Heart right ventricle (tissue), 16 donors: ENCODE data around the gene CBARP. TPM values are rescaled to one million over a fixed set of nuclear protein-coding genes. Genes with fewer than 3 reads are reported as not detected.

ENCODE experiments used
- ATAC-seq, 8 donors: fragments of 200-7000 bp; cut with Tn5 transposase; one replicate each; pipeline ENCODE4 v1.9.1; 2020; ENCODE audit warnings: mild to moderate bottlenecking in 8 of 8, moderate library complexity in 8 of 8, moderate number of reproducible peaks in 1 of 8
- DNase-seq, 2 donors: peaks; one replicate each; pipeline ENCODE4 v3.0.0-alpha.2; 2020
- H3K27ac ChIP-seq, 10 donors: fragments of 200-600 bp; sonication (generic) in 2 of 10; one replicate each; pipeline versions ENCODE4 v1.5.0 to v1.8.0; 2020 to 2022; ENCODE audit warnings: mild to moderate bottlenecking in 3 of 10
- H3K27me3 ChIP-seq, 7 donors: fragments of 200-600 bp; one replicate each; pipeline ENCODE4 v1.8.0; 2021 to 2022; ENCODE audit warnings: mild to moderate bottlenecking in 2 of 7
- H3K36me3 ChIP-seq, 9 donors: fragments of 200-600 bp; sonication (generic) in 1 of 9; one replicate each; pipeline versions ENCODE4 v1.5.0 to v1.8.0; 2020 to 2022; ENCODE audit warnings: mild to moderate bottlenecking in 2 of 9
- H3K4me1 ChIP-seq, 9 donors: fragments of 200-600 bp; sonication (generic) in 1 of 9; one replicate each; pipeline versions ENCODE4 v1.5.0 to v1.8.0; 2020 to 2022; ENCODE audit warnings: mild to moderate bottlenecking in 4 of 9
- H3K4me3 ChIP-seq, 10 donors: fragments of 200-600 bp; sonication (generic) in 2 of 10; one replicate each; pipeline versions ENCODE4 v1.5.0 to v1.8.0; 2020 to 2022; ENCODE audit warnings: mild to moderate bottlenecking in 7 of 10, moderate library complexity in 2 of 10
- H3K9me3 ChIP-seq, 11 donors: fragments of 200-600 bp in 10 of 11; sonication (generic) in 2 of 11; one replicate each; pipeline versions ENCODE4 v1.5.0 to v1.8.0; 2013 to 2022; ENCODE audit warnings: mild to moderate bottlenecking in 2 of 11, control low read depth in 1 of 11, moderate library complexity in 1 of 11
- WGBS, 2 donors: extraction: QIAGEN DNeasy Blood & Tissue Kit; methylation state at CpG; one replicate each; pipeline ENCODE4 v1.1.7; 2013; ENCODE audit warnings: inconsistent platforms in 1 of 2; 5-methylcytosine and 5-hydroxymethylcytosine counted together
- intact Hi-C, 10 donors: fragments of 100-400 bp; cut with DNase I; formaldehyde crosslinking; loops; one replicate each; pipeline versions ENCODE4 v1.11.1 to v1.14.2; 2022
- polyA plus RNA-seq, 2 donors: library from polyadenylated mRNA; stranded (reverse); fragments of 200-250 nt; gene quantifications; one replicate each; pipeline ENCODE4 v1.2.3, GENCODE V29; 2013
- total RNA-seq, 10 donors: library from RNA; stranded (reverse); fragmentation: NEBNext Ultra II Directional in 3 of 10; extraction: Animal tissue kit (Norgen Biotek cat#: 25700) in 3 of 10; gene quantifications; one replicate each; pipeline versions ENCODE4 v1.2.1 to v1.2.4, GENCODE V29; 2021 to 2023
- TF ChIP-seq, protein P1 (sequence below), 9 donors: fragments of 200-600 bp; sonication (generic) in 2 of 9; IDR thresholded peaks; one replicate each; pipeline versions ENCODE4 v1.5.0 to v1.8.0; 2021 to 2022; ENCODE audit warnings: antibody characterized with exemption in 9 of 9, mild to moderate bottlenecking in 5 of 9, moderate library complexity in 1 of 9
- donor health status: Arrhythmogenic right ventricular cardiomyopathy.
- donor health status: ischemic (EF 13 %, LVEDD 7.1; RV severe dilation, severe dysfunction).
- donor health status: healthy with polysubstance abuse.
- donor health status: DM: no; HTN: yes; CAD: no.
- donor health status: DM: no; HTN: no; CAD: no.
- donor health status: ischemic (EF 25% LVEDD 6.9; RV normal size, moderate dysfunction).
- donor health status: ischemic (EF 25% LVEDD 5.7; RV mildly dilated, moderate dysfunction).
- donor health status: healthy.
- donor health status: DM: yes; HTN: yes; CAD: no.
- donor health status: Ischemic cardiomyopathy.
- donor health status: ischemic (EF 35%, LVEDD 5.7; RV mildly dilated, moderate dysfunction).
- donor health status: nonischemic (EF 11% LVEDD 7.7; RV severe dilation, severe dysfunction).
- donor health status: DM: yes; HTN: yes; CAD: no.
- donor health status: PGD.
- donor health status: ischemic (EF 29% LVEDD 5.4; RV normal size, mild dysfunction).
- donor health status: nonischemic (EF 23%, LVEDD 6.1; RV moderate dilation, normal function).

Gene CBARP
- total and polyA plus RNA-seq, 12 donors = 0.73 to 2.2 (median 1.3) TPM

DNA sequence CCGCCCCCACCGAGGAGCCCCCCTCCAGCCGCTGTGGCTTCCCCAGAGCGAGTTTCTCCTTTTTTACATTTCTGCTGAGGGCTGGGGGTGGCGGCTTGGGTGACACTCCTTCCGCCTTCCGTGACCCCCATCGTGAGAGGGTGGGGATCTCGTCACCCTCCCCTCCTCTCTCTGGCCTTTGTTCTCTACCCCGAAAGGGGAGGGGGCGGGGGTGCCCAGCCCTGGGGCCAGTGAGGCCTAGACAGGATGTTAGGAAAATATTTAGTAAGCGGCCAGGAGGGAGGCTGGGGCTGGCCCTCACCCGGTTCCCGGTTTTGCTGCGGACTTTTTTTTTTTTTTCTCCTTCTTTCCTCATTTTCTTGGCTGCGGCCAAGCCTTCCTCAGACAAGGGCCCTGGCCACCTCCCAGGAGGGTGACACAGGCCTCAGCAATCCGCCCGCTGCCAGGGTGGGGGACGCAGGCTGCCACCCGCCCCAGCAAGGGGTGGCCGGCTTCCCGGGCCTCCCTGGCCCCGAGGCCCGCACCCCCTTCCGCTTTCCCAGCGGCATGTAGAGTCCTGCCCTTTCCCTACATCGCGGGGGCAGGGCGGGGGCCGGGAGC, 14.5 kb upstream of the CBARP start:
- Histone ChIP-seq H3K4me1 (peaks cover 39 to 75% (median 67%) of the 10 kb centered on the region in 9 donors), H3K27me3 (no peaks in the 10 kb centered on the region), H3K4me3 (peak overlapping the region; percentile 58 to 99 (median 94)), H3K27ac (peak overlapping the region; percentile 95 to 100 (median 100)), H3K36me3 (peaks cover 15 to 62% (median 37%) of the 10 kb centered on the region in 9 donors), H3K9me3 (no peaks in the 10 kb centered on the region)
- ATAC-seq = peak; percentile 16 to 60 (median 48)
- WGBS, 2 donors = 1 to 3% methylated on average over 30 of the region's 30 CpGs
- intact Hi-C loops = no loop called here
- TF ChIP-seq, protein P1, sequence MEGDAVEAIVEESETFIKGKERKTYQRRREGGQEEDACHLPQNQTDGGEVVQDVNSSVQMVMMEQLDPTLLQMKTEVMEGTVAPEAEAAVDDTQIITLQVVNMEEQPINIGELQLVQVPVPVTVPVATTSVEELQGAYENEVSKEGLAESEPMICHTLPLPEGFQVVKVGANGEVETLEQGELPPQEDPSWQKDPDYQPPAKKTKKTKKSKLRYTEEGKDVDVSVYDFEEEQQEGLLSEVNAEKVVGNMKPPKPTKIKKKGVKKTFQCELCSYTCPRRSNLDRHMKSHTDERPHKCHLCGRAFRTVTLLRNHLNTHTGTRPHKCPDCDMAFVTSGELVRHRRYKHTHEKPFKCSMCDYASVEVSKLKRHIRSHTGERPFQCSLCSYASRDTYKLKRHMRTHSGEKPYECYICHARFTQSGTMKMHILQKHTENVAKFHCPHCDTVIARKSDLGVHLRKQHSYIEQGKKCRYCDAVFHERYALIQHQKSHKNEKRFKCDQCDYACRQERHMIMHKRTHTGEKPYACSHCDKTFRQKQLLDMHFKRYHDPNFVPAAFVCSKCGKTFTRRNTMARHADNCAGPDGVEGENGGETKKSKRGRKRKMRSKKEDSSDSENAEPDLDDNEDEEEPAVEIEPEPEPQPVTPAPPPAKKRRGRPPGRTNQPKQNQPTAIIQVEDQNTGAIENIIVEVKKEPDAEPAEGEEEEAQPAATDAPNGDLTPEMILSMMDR (IDR thresholded peaks at IDR 0.05) = no peak
- DNase-seq = peak; percentile 91

DNA sequence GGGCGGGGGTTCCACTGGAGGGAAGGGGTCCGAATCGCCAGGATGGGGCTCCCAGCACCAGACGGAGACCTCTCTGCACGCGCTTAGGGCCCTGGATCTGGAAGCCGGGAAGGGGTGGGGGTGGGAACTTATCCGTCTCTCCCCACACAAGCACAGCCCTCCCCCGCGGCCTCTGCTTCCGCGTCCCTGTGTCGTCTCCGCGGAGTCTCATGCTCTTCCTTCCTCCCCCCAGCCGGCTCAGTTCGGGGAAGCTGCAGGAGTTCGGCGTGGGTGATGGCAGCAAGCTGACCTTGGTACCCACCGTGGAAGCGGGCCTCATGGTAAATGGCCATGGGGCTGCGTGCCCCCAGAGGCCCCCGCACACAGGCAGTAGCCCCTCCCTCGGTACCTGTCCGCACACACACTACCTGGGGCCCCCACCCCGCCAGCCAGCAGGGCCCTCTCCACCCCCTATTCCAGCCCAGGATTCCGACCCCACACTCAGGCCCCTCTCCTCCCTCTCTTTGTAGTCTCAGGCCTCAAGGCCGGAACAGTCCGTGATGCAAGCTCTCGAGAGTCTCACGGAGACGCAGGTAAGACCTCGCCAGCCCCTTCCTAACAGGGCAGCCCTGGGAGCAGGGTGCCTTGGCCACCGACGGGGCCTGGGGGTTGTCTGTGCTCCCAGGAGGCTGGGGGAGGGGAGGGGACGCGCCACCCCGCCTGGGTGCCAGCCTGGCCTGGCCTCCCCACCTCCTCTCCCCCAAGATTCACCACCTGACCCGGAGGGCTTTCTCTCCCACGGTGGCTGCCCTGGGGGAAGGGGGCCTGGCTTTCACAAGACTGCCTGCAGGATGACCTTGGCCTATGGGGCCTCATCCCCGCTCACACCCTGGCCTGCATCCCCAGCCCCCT, 13.8 kb upstream of the CBARP start:
- peak overlapping the region; percentile 95 to 100 (median 100) for H3K27ac ChIP-seq
- H3K4me3 ChIP-seq = peak overlapping the region; percentile 58 to 99 (median 94)
- H3K27me3 ChIP-seq = no peaks in the 10 kb centered on the region
- TF ChIP-seq, protein P1 (IDR thresholded peaks at IDR 0.05) = no peak
- intact Hi-C loops = no loop called here
- H3K9me3 ChIP-seq = no peaks in the 10 kb centered on the region
- peaks cover 15 to 54% (median 30%) of the 10 kb centered on the region in 9 donors for H3K36me3 ChIP-seq
- peaks cover 39 to 75% (median 66%) of the 10 kb centered on the region in 9 donors for H3K4me1 ChIP-seq
- peak; percentile 84 to 86 for DNase-seq
- ATAC-seq = peak; percentile 0 to 20 (median 4)
- 5 to 6% methylated on average over 39 to 41 of the region's 41 CpGs for WGBS, 2 donors

DNA sequence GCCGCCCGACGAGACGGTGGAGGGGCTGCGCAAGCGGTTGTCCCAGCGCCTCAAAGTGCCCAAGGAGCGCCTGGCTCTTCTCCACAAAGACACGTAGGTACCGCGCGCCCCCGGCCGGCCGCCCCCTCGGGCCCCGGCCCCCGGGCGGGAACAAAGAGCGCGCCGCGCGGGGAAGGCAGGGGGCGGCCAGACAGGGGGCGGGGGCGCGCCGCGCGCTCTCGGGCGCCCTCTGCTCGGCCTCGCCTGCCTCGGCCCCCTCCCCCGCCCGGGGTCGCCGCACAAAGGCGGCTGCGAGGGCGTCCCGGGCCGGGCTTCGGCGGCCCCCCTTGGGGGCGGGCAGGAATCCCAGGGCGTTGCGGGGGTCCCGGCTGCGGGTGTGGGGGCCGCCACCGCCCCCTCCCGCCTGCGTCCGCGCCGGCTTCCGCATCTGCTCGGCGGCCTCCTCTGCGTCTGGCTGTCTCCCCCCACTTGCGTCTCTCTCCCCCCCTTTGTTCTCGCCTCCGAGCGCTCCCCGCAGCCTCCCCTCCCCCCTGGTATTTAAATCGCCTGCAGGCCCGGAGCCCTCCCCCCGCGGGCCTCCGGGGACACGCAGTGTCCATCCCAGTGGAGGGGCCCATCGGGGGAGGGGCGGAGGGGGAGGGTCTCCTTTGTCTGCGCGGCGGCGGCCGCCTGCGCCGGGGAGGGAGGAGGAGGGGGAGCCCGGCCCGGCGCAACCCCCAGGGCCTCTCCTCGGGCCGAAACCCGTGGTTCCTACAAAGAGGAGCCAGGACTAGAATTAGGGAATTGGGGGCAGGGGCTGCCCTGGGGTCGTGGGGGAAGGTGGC, 12.8 kb upstream of the CBARP start:
- 1 to 3% methylated on average over 49 to 87 of the region's 90 CpGs for WGBS, 2 donors
- intact Hi-C loops = no loop called here
- H3K4me3 ChIP-seq = peak overlapping the region; percentile 58 to 99 (median 94)
- H3K36me3 ChIP-seq = peaks cover 9 to 45% (median 23%) of the 10 kb centered on the region in 9 donors
- H3K4me1 ChIP-seq = peaks cover 40 to 75% (median 66%) of the 10 kb centered on the region in 9 donors
- TF ChIP-seq, protein P1 (IDR thresholded peaks at IDR 0.05) = no peak
- H3K27me3 ChIP-seq = no peaks in the 10 kb centered on the region
- DNase-seq (peak in 1 of 2 donors; percentile 76), ATAC-seq (no peak)
- peak overlapping the region; percentile 95 to 100 (median 100) for H3K27ac ChIP-seq
- no peaks in the 10 kb centered on the region for H3K9me3 ChIP-seq
